Mesenchymal stem cell (in vitro differentiated cells and primary cell): ENCODE results near the gene DLST.

Experiments
- DNase-seq: peaks from one replicate; pipeline ENCODE4 v3.0.0-alpha.2; 2013
- H2AFZ ChIP-seq: one replicate; pipeline ENCODE4 v1.6.1; 2013; ENCODE audit warnings: low read depth, mild to moderate bottlenecking, control low read depth, inconsistent platforms, low read length, moderate library complexity
- H2AK5ac ChIP-seq: 2 replicates; pipeline ENCODE4 v1.6.1; 2013; ENCODE audit warnings: low read length, moderate library complexity, mild to moderate bottlenecking, inconsistent platforms; ENCODE audit not compliant: severe bottlenecking
- H2BK120ac ChIP-seq: one replicate; pipeline ENCODE4 v1.6.1; 2013; ENCODE audit warnings: low read depth, mild to moderate bottlenecking, inconsistent platforms, low read length, moderate library complexity
- H2BK12ac ChIP-seq, 2 experiments: one replicate each; pipeline ENCODE4 v1.6.1; 2013; ENCODE audit warnings: inconsistent platforms in 2 of 2, low read length in 2 of 2, mild to moderate bottlenecking in 2 of 2, moderate library complexity in 2 of 2, control low read depth in 1 of 2
- H2BK15ac ChIP-seq: one replicate; pipeline ENCODE4 v1.6.1; 2013; ENCODE audit warnings: mild to moderate bottlenecking, low read depth, inconsistent platforms; ENCODE audit not compliant: poor library complexity, severe bottlenecking
- H2BK5ac ChIP-seq: 2 replicates; pipeline ENCODE4 v1.6.1; 2013; ENCODE audit warnings: low read depth, mild to moderate bottlenecking, low read length, control low read depth, inconsistent platforms; ENCODE audit not compliant: poor library complexity, severe bottlenecking
- H3K14ac ChIP-seq, 2 experiments: one replicate each; pipeline ENCODE4 v1.6.1; 2013; ENCODE audit warnings: inconsistent platforms in 2 of 2, low read length in 2 of 2, control low read depth in 1 of 2, mild to moderate bottlenecking in 1 of 2, moderate library complexity in 1 of 2
- H3K18ac ChIP-seq, 2 experiments: one replicate each; pipeline ENCODE4 v1.6.1; 2013; ENCODE audit warnings: inconsistent platforms in 2 of 2, low read length in 2 of 2, control low read depth in 1 of 2, low read depth in 1 of 2, mild to moderate bottlenecking in 1 of 2
- H3K23ac ChIP-seq, 2 experiments: one replicate each; pipeline ENCODE4 v1.6.1; 2013; ENCODE audit warnings: inconsistent platforms in 2 of 2, low read length in 2 of 2, mild to moderate bottlenecking in 2 of 2, moderate library complexity in 2 of 2, control low read depth in 1 of 2
- H3K27ac ChIP-seq: 2 replicates; pipeline ENCODE4 v1.5.1; 2013; ENCODE audit warnings: mild to moderate bottlenecking, moderate library complexity, low read length, control low read depth, inconsistent platforms; ENCODE audit not compliant: poor library complexity, severe bottlenecking
- H3K27me3 ChIP-seq, 2 experiments: 2 replicates each; pipeline versions ENCODE4 v1.6.1 to v1.7.0; 2013; ENCODE audit warnings: low read length in 2 of 2, mild to moderate bottlenecking in 2 of 2, moderate library complexity in 2 of 2, control low read depth in 1 of 2, inconsistent platforms in 1 of 2; ENCODE audit not compliant: control insufficient read depth in 1 of 2, insufficient read depth in 1 of 2
- H3K36me3 ChIP-seq, 2 experiments: 2 replicates each; pipeline versions ENCODE4 v1.6.1 to v1.7.0; 2013; ENCODE audit warnings: low read length in 2 of 2, control low read depth in 1 of 2, inconsistent platforms in 1 of 2, low read depth in 1 of 2, mild to moderate bottlenecking in 1 of 2; ENCODE audit not compliant: insufficient read depth in 2 of 2, control insufficient read depth in 1 of 2
- H3K4ac ChIP-seq, 2 experiments: one replicate each; pipeline ENCODE4 v1.6.1; 2013; ENCODE audit warnings: inconsistent platforms in 2 of 2, low read length in 2 of 2, mild to moderate bottlenecking in 2 of 2, moderate library complexity in 2 of 2, control low read depth in 1 of 2, low read depth in 1 of 2
- H3K4me1 ChIP-seq: 2 replicates; pipeline ENCODE4 v1.6.1; 2013; ENCODE audit warnings: low read depth, low read length, control low read depth; ENCODE audit not compliant: control insufficient read depth, insufficient read depth
- H3K4me2 ChIP-seq: 2 replicates; pipeline ENCODE4 v1.6.1; 2013; ENCODE audit warnings: low read length, mild to moderate bottlenecking, inconsistent platforms; ENCODE audit not compliant: poor library complexity, severe bottlenecking
- H3K4me3 ChIP-seq, 2 experiments: 2 replicates each; pipeline versions ENCODE4 v1.5.1 to v1.7.0; 2013; ENCODE audit warnings: low read length in 2 of 2, mild to moderate bottlenecking in 2 of 2, control low read depth in 1 of 2, low read depth in 1 of 2; ENCODE audit not compliant: insufficient read depth in 1 of 2
- H3K79me1 ChIP-seq: replicated peaks from 2 replicates; pipeline ENCODE4 v1.6.1; 2013; ENCODE audit warnings: mild to moderate bottlenecking, control low read depth, low read length, inconsistent platforms; ENCODE audit not compliant: poor library complexity, severe bottlenecking
- H3K9ac ChIP-seq: 2 replicates; pipeline ENCODE4 v1.7.0; 2013; ENCODE audit warnings: mild to moderate bottlenecking, low read length, moderate library complexity
- H3K9me3 ChIP-seq: 2 replicates; pipeline ENCODE4 v1.7.0; 2013; ENCODE audit warnings: mild to moderate bottlenecking, low read length; ENCODE audit not compliant: control insufficient read depth
- H4K8ac ChIP-seq: one replicate; pipeline ENCODE4 v1.6.1; 2013; ENCODE audit warnings: inconsistent platforms, mild to moderate bottlenecking, low read length, moderate library complexity
- H4K91ac ChIP-seq: one replicate; pipeline ENCODE4 v1.6.1; 2013; ENCODE audit warnings: mild to moderate bottlenecking, low read length, inconsistent platforms
- WGBS: methylation state at CpG from one replicate; pipeline ENCODE4 v1.1.7; 2013; ENCODE audit warnings: mixed read lengths; 5-methylcytosine and 5-hydroxymethylcytosine counted together

Gene DLST

GRCh38 chr14:74952180-74952665 is 70.5 kb downstream of the DLST start:
- Histone ChIP-seq H2AFZ (no peak overlapping the region), H3K4me2 (no peak overlapping the region), H3K4me1 (peaks cover 51% of the 10 kb centered on the region), H2AK5ac (no peak overlapping the region), H4K91ac (no peak overlapping the region), H3K79me1 (peaks cover 7% of the 10 kb centered on the region), H3K14ac (no peak overlapping the region), H3K9ac (no peak overlapping the region), H3K27ac (no peak overlapping the region), H3K23ac (no peak overlapping the region), H3K18ac (peak overlapping the region in 1 of 2 experiments; percentile 46), H2BK12ac (peak overlapping the region in 1 of 2 experiments; percentile 73), H3K4me3 (no peak overlapping the region), H4K8ac (no peak overlapping the region), H2BK15ac (no peak overlapping the region), H3K9me3 (no peaks in the 10 kb centered on the region), H3K36me3 (peaks cover 14 to 29% of the 10 kb centered on the region in 2 experiments), H2BK120ac (no peak overlapping the region), H2BK5ac (no peak overlapping the region), H3K27me3 (no peaks in the 10 kb centered on the region), H3K4ac (no peak overlapping the region)
- DNase-seq = no peak
- 80% methylated on average over 6 of the region's 6 CpGs for WGBS

- Histone ChIP-seq H3K9me3 (no peaks in the 10 kb centered on the region), H3K18ac (peak overlapping the region; percentile 25 to 45), H2AFZ (no peak overlapping the region), H3K9ac (no peak overlapping the region), H2BK12ac (peak overlapping the region in 1 of 2 experiments; percentile 45), H3K36me3 (peaks cover 7 to 25% of the 10 kb centered on the region in 2 experiments), H2BK120ac (no peak overlapping the region), H2BK15ac (no peak overlapping the region), H4K8ac (peak overlapping the region; percentile 74), H3K4me1 (peaks cover 51% of the 10 kb centered on the region), H3K27me3 (no peaks in the 10 kb centered on the region), H3K23ac (no peak overlapping the region), H3K79me1 (peaks cover 7% of the 10 kb centered on the region), H3K4ac (peak overlapping the region in 1 of 2 experiments; percentile 24), H3K14ac (no peak overlapping the region), H3K27ac (no peak overlapping the region), H2BK5ac (no peak overlapping the region), H4K91ac (peak overlapping the region; percentile 73), H2AK5ac (peak overlapping the region; percentile 46), H3K4me2 (no peak overlapping the region), H3K4me3 (no peak overlapping the region)
- DNase-seq = no peak
- 85% methylated on average over 18 of the region's 18 CpGs for WGBS
Observed at GRCh38 chr14:74952697-74953484, 71.2 kb downstream of the DLST start.
